GM19324 (cell line): ENCODE results near the gene HRAS.

Experiments
- ATAC-seq: cut with Tn5 transposase; IDR thresholded peaks from one replicate; pipeline ENCODE4 v1.9.1; 2021; ENCODE audit warnings: mild to moderate bottlenecking, moderate library complexity; ENCODE audit not compliant: unreplicated experiment, low FRiP score

The HRAS gene

DNA sequence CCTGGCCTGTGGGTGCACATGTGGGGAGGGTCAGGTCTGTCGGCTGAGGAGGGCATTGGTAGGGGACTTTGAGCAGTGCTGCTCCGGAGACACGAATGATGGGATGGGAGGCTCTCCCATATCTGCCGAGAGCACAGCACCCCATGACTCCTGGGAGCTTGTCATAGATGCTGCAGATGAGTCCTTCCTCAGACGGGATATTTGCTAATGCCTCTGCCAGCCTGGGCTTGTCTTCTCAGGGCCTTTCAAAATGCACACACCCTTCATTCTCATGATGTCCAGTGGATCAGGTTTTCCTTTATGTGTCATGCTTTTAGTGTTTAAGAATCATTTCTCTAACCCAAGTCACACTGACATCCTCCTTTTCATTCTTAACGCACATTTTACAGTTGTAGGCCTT, 20.2 kb downstream of the HRAS start:
- no peak for ATAC-seq

- no peak for ATAC-seq
These were observed 20.8 kb downstream of the HRAS start for GRCh38 chr11:514606-515005.

- ATAC-seq: no peak
These were observed 22.4 kb downstream of the HRAS start for GRCh38 chr11:512761-513595.

- no peak for ATAC-seq
These were observed 26.4 kb downstream of the HRAS start for GRCh38 chr11:508956-509355.

- no peak for ATAC-seq
These were observed 27.5 kb downstream of the HRAS start for GRCh38 chr11:507727-508515.

GRCh38 chr11:506995-507726, 28.2 kb downstream of the HRAS start, which contains the start of gene RNH1:
Gene RNH1, minus strand, starts transcription at chr11:507242. Its CDS starts 5,080 bp downstream, at chr11:502162.
- ATAC-seq: peak; percentile 53

GRCh38 chr11:506238-506994, 29.0 kb downstream of the HRAS start:
- peak; percentile 81 for ATAC-seq

- no peak for ATAC-seq
These were observed 30.4 kb downstream of the HRAS start for GRCh38 chr11:504994-505344.

DNA sequence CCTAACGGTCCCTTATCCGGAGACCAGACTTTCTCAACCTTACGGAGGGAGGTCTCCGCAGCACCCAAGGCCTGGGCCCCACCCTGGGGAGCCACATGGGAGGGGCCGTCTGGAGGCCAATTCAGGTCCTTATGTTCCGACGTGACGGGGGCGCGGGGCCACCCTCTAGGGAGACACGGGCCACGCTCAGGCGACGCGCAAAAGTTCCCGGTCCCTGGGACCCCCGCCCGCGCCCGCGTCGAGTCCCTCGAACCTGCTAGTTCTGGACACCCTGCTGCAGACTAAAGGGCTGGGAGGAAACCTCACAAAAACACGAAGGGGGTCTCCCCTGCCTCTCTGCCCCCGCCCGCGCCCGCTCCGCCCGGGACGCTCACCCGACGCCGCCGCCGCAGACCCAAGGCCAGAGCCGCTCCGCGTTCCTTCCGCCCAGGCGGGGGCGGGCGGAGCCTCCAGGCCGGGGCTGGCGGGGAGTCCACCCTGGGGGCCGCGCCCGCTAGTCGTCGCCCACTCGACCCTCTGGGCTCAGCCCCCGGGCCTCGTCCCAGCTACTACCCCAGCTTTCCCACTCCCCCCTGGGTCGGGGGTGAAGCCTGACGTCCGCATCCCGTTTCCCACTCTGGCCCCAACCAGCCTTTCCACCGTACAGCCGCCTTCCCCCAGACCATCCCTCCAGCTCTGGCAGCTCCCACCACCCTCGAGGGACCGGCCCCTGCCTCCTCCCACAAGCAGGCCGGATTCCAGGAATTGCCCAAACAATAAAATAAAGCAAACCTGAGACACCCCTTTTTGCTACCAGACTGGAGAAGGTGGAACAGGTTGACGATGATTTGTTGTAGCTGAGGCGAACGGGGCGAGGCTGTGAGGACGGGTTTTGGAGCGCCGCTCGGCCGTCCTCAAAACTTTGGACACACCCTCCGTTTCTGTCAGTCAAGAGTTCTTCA, 31.1 kb downstream of the HRAS start:
- no peak for ATAC-seq

DNA sequence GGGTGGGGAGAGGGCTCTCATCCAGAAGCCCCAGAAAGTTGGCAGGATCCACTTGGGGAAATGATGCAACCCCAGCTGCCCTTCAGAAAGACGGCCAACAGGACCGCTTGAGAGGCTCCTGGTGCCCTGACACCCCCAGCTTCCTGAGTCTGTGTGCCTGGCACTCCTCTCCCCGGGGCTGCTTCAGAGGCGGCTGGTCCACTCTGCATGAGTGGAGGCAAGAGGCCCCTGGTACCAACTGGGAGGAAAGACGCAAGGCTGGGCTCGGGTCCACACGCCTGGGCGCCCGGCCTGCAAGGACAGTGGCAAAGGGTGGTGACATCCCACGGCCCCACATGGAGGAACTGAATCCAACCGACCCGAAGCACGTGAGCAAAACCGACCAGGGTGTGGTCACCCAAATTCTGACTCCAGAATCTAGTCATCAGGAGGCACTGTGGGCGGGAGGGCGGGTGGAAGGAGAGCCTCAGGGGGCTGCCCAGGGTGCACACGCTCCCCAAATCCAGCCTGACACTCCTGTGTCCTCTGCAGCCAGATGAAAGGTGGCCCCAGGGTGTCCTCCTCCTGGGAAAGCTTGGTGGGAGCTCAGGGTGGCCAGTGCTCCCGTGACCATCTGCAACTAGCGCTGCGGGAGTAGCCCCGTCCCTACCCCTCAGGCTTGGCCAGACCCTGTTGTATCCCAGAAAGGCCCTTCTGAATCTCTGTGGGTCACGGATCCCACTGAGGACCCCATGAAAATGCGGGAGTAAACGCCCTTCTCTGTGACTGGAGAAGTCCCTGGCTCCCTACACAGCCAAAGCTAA, 32.0 kb downstream of the HRAS start:
- ATAC-seq: no peak

- no peak for ATAC-seq
These were observed 32.8 kb downstream of the HRAS start for GRCh38 chr11:502288-503178.

DNA sequence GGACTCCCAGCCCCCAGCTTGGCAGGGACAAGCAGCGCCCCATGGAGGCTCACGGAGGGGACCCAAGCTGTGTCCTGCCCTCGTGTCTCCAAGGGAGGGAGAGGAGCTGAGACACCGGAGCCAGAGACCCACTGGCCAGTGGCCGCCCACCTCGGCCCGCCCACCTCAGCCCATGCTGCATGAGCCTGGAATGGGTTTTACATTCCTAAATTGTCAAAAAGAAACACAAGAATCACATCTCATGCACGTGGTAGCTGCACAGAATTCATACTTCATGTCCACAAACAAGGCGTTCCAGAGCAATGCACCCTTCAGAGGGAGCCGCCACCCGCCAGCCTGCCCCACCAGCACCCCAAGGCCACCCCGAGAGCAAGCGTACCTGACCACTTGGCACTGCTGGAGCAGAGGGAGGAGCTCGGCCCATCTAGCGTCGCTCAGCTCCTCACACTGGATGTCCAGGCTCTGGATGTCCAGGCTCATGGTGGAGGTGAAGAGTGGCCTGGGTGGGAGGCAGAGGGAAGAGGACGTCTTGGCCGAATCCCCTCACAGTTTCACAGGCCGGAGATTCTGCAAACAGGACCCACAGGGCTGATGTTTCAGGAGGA, 33.6 kb downstream of the HRAS start:
- ATAC-seq: no peak

GRCh38 chr11:501001-501682, 34.2 kb downstream of the HRAS start:
- ATAC-seq: no peak

DNA sequence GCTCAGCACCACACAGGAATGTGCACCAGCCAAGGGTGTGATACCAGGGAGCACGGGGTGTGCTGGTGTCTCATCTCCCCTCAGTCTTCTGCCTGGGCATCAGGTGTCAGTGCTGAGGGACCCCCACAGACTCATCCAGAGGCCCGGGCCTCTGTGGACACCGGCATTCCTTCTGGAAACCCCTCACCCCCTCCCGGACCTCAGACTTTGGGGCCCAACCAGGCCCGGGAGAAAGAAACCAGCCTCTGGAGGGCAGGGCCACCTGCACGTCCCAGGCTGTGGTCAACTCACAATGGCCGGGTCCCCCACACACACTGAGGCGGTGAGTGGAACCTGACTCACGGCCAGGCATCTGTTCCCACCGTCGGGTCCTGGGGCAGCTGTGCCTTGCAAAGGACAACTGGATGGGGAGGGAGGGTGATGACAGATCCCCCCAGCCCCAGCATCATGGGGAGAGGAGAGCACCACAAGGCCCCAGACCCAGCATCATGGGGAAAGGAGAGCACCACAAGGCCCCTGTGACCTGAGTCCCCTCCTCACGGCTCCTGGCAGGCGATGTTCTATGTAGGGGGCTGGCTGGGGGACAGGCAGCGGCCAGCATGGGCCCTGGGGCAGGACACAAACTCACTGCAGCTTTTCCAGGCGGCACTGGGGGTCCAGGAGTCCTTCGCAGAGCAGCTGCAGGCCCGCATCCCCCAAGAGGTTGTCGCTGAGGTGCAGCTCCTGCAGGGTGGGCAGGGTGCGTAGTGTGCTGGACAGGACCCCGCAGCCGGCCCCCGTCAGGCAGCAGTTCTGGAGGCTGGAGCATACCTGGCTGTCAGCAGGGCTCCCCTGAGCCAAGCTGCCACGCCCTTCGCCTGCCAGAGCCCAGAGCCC, 35.9 kb downstream of the HRAS start:
- no peak for ATAC-seq

GRCh38 chr11:498297-499181, 36.8 kb downstream of the HRAS start:
- ATAC-seq: no peak
